GM12872 (cell line): ENCODE data around the gene TMEM9.

Experiments
- CTCF ChIP-seq: IDR thresholded peaks from 3 replicates; pipeline ENCODE4 v1.5.1; 2011; ENCODE audit warnings: low read depth, mild to moderate bottlenecking, low read length, moderate library complexity; ENCODE audit not compliant: insufficient read depth

TMEM9 gene

GRCh38 chr1:201143726-201144635 lies 10.3 kb downstream of the TMEM9 start:
- TF ChIP-seq CTCF, result no peak

GRCh38 chr1:201142849-201143725 lies 11.2 kb downstream of the TMEM9 start:
- no peak for TF ChIP-seq CTCF

GRCh38 chr1:201142011-201142848 lies 12.0 kb downstream of the TMEM9 start:
- TF ChIP-seq CTCF, result no peak

- TF ChIP-seq CTCF, result no peak
Measured at GRCh38 chr1:201141418-201141817, 12.9 kb downstream of the TMEM9 start.

- TF ChIP-seq CTCF, result no peak
Measured at GRCh38 chr1:201140941-201141260, 13.4 kb downstream of the TMEM9 start.

GRCh38 chr1:201140235-201140940 lies 13.9 kb downstream of the TMEM9 start:
- no peak for TF ChIP-seq CTCF
